Diencephalon (tissue), 1 donor: ENCODE results near the gene SLC9A1. TPM values are rescaled to one million over a fixed set of nuclear protein-coding genes. Genes with fewer than 3 reads are reported as not detected.

Experiments used
- total RNA-seq: library from RNA; depleted of rRNA; stranded (reverse); fragments of >200 nt; gene quantifications from one replicate; pipeline ENCODE4 v1.2.3, GENCODE V29; 2014

The SLC9A1 gene
- total RNA-seq: 6.2 TPM

DNA sequence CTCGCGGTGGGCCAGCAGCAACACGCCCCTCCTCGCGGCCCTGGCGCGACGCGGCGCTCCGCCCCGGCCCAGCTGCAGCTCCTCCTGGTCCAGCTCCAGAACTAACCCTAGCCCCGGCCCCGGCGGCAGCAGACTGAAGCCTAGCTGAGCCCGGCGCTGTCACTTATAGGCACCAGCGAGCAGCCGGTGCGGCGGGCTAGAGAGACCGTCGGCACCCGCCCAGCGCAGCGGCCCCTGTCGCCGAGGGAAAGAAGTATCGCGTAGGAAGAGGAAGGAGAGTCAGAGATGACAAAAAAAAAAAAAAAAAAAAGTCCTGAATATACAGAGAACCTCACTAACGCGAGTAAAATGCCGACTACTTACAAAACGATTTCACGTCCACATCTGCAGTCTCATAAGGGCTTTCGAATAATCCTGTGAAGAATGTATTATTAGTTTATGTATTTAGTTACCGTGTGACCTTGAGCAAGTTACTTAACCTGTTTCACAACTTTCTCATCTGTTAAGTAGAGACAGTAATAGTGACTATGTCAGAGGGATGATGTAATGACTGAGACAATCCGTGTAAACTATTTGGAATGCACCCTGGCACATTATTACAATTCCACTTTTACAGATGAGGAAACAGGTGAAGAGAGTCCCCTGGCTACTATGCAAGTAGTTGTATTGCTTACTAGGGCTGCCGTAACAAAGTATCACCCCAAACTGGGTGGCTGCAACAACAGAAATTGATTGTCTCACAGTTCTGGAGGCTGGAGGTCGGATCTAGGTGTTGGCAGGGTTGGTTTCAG is at the start of gene SLC9A1:
SLC9A1 (minus strand) TSS at position 135 of the 791 bp plus-strand sequence. CDS start 791 bp downstream, outside the sequence.

Other genes starting within 250 kb of the SLC9A1 start
- not detected for gene NR0B2, start 241.2 kb downstream of the SLC9A1 start, total RNA-seq
- 26.5 TPM for gene NUDC, start 233.4 kb downstream of the SLC9A1 start, total RNA-seq
- 0.23 TPM for gene KDF1, start 194.7 kb downstream of the SLC9A1 start, total RNA-seq
- gene TRNP1, start 161.4 kb downstream of the SLC9A1 start, total RNA-seq: 23.3 TPM
- gene TENT5B, start 142.3 kb downstream of the SLC9A1 start, total RNA-seq: 0.23 TPM
- gene WDTC1, start 79.5 kb upstream of the SLC9A1 start, total RNA-seq: 23.8 TPM
- 21.7 TPM for gene TMEM222, start 167.0 kb upstream of the SLC9A1 start, total RNA-seq
- gene SYTL1, start 186.9 kb upstream of the SLC9A1 start, total RNA-seq: 0.46 TPM
- 1.2 TPM for gene MAP3K6, start 211.8 kb upstream of the SLC9A1 start, total RNA-seq
- not detected for gene FCN3, start 219.7 kb upstream of the SLC9A1 start, total RNA-seq
- gene CD164L2, start 228.2 kb upstream of the SLC9A1 start, total RNA-seq: not detected
- gene GPR3, start 237.5 kb upstream of the SLC9A1 start, total RNA-seq: 0.69 TPM